B cell (primary cell): Measurements from ENCODE around the gene ARHGAP36. TPM values are rescaled to one million over a fixed set of nuclear protein-coding genes. Genes with fewer than 3 reads are reported as not detected.

ENCODE experiments used
- ATAC-seq: fragments of 200-7000 bp; cut with Tn5 transposase; one replicate; pipeline ENCODE4 v1.10.0; 2021; ENCODE audit warnings: low read depth, mild to moderate bottlenecking, moderate number of reproducible peaks, moderate library complexity
- CTCF ChIA-PET: fragments of 350-600 bp; sonication (Branson Sonifier 250); formaldehyde crosslinking; loops from one replicate; lab custom pipeline; 2021; ENCODE audit warnings: antibody characterized with exemption, inconsistent platforms; lab: Charles Lee
- POLR2A ChIA-PET: fragments of 350-600 bp; sonication (Branson Sonifier 250); formaldehyde crosslinking; loops from one replicate; lab custom pipeline; 2021; ENCODE audit warnings: antibody characterized with exemption; lab: Charles Lee
- DNase-seq: peaks from one replicate; pipeline ENCODE4 v3.0.0; 2013
- H2AFZ ChIP-seq: 2 replicates; pipeline ENCODE4 v1.6.1; 2012; ENCODE audit warnings: mild to moderate bottlenecking, low read depth, low read length; ENCODE audit not compliant: insufficient read depth, poor library complexity, severe bottlenecking
- H3K27ac ChIP-seq, 2 donors: 1 replicate in 1 of 2; 2 replicates in 1 of 2; pipeline ENCODE4 v1.5.1; 2012 to 2013; ENCODE audit warnings: low read length in 2 of 2, mild to moderate bottlenecking in 2 of 2, moderate library complexity in 1 of 2
- H3K27me3 ChIP-seq, 4 experiments: fragments of 200-600 bp in 1 of 4; sonication (generic) in 1 of 4; replicated peaks in 1 of 4; 1 replicate in 2 of 4; 2 replicates in 2 of 4; pipeline versions ENCODE4 v1.6.1 to v1.7.0; 2013 to 2016; ENCODE audit warnings: low read length in 3 of 4, mild to moderate bottlenecking in 2 of 4, mixed read lengths in 1 of 4, moderate library complexity in 1 of 4; ENCODE audit not compliant: insufficient read depth in 4 of 4, control insufficient read depth in 3 of 4; ENCODE audit errors: control extremely low read depth in 1 of 4
- H3K36me3 ChIP-seq, 2 experiments: replicated peaks in 1 of 2; 1 replicate in 1 of 2; 2 replicates in 1 of 2; pipeline versions ENCODE4 v1.6.1 to v1.7.1; 2013; ENCODE audit warnings: low read length in 1 of 2; ENCODE audit not compliant: insufficient read depth in 2 of 2, control insufficient read depth in 1 of 2; ENCODE audit errors: control extremely low read depth in 1 of 2, extremely low read depth in 1 of 2
- H3K4me1 ChIP-seq, 2 donors: fragments of 200-600 bp in 1 of 2; sonication (generic) in 1 of 2; 1 replicate in 1 of 2; 2 replicates in 1 of 2; pipeline versions ENCODE4 v1.5.1 to v1.6.1; 2013 to 2017; ENCODE audit warnings: low read length in 2 of 2; ENCODE audit not compliant: control insufficient read depth in 2 of 2, insufficient read depth in 2 of 2
- H3K4me2 ChIP-seq: replicated peaks from 2 replicates; pipeline ENCODE3; 2012; ENCODE audit warnings: mild to moderate bottlenecking, low read depth, low read length; ENCODE audit not compliant: poor library complexity, severe bottlenecking
- H3K4me3 ChIP-seq, 5 experiments: fragments of 200-600 bp in 1 of 5; sonication (generic) in 1 of 5; 1 replicate in 3 of 5; 2 replicates in 2 of 5; pipeline versions ENCODE4 v1.5.1 to v1.7.0; 2011 to 2016; ENCODE audit warnings: low read length in 4 of 5, mild to moderate bottlenecking in 4 of 5, low read depth in 2 of 5, control low read depth in 1 of 5, moderate library complexity in 1 of 5; ENCODE audit not compliant: insufficient read depth in 1 of 5; ENCODE audit errors: control extremely low read depth in 1 of 5, extremely low read depth in 1 of 5
- H3K79me2 ChIP-seq: fragments of 200-600 bp; sonication (generic); one replicate; pipeline ENCODE4 v1.6.0; 2016; ENCODE audit warnings: low read length; ENCODE audit not compliant: control insufficient read depth, insufficient read depth
- H3K9ac ChIP-seq: fragments of 200-600 bp; sonication (generic); 2 replicates; pipeline ENCODE4 v1.6.1; 2017; ENCODE audit warnings: mild to moderate bottlenecking, low read length, moderate library complexity
- H3K9me3 ChIP-seq, 3 donors: one replicate each; pipeline versions ENCODE4 v1.6.1 to v1.7.1; 2013; ENCODE audit warnings: low read length in 2 of 3; ENCODE audit not compliant: control insufficient read depth in 2 of 3, insufficient read depth in 1 of 3; ENCODE audit errors: control extremely low read depth in 1 of 3
- H4K20me1 ChIP-seq: 2 replicates; pipeline ENCODE4 v1.6.0; 2012; ENCODE audit warnings: mild to moderate bottlenecking, low read length; ENCODE audit not compliant: insufficient read depth, control insufficient read depth, poor library complexity, severe bottlenecking
- H3K27ac Mint-ChIP-seq: one replicate; pipeline ENCODE4 v1.8.0; 2021; ENCODE audit warnings: mixed read lengths
- H3K27me3 Mint-ChIP-seq: one replicate; pipeline ENCODE4 v1.8.0; 2021; ENCODE audit warnings: mixed read lengths
- H3K4me1 Mint-ChIP-seq: one replicate; pipeline ENCODE4 v1.8.0; 2021; ENCODE audit warnings: mixed read lengths
- H3K4me3 Mint-ChIP-seq: one replicate; pipeline ENCODE4 v1.8.0; 2021; ENCODE audit warnings: mixed read lengths
- H3K9me3 Mint-ChIP-seq: one replicate; pipeline ENCODE4 v1.8.0; 2022; ENCODE audit warnings: mixed read lengths; ENCODE audit not compliant: insufficient read depth
- EZH2 ChIP-seq: IDR thresholded peaks from 2 replicates; pipeline ENCODE4 v1.6.1; 2012; ENCODE audit warnings: borderline replicate concordance, low read depth, mild to moderate bottlenecking, moderate library complexity, low read length; ENCODE audit not compliant: insufficient read depth, poor library complexity, severe bottlenecking
- WGBS: methylation state at CpG from one replicate; pipeline ENCODE4 v1.1.5; 2013; ENCODE audit warnings: missing lambda C conversion rate; ENCODE audit not compliant: insufficient coverage; 5-methylcytosine and 5-hydroxymethylcytosine counted together
- intact Hi-C: fragments of 100-400 bp; cut with micrococcal nuclease; formaldehyde crosslinking; loops from one replicate; pipeline ENCODE4 v1.10.0; 2022
- polyA plus RNA-seq: library from polyadenylated mRNA; depleted of rRNA; stranded (reverse); fragments of >200 nt; gene quantifications from 2 replicates; pipeline ENCODE4 v1.2.3, GENCODE V29; 2012
- total RNA-seq, 2 donors: library from RNA; stranded (reverse); fragments of 120-200 nt in 1 of 2; gene quantifications; 1 replicate in 1 of 2; 2 replicates in 1 of 2; pipeline versions ENCODE4 v1.2.3 to v1.2.4, GENCODE V29; 2013 to 2022
- TF ChIP-seq, protein P1 (sequence below): fragments of 200-600 bp; IDR thresholded peaks from one replicate; pipeline ENCODE4 v1.8.0; 2022; ENCODE audit warnings: antibody characterized with exemption, mild to moderate bottlenecking

ARHGAP36 gene
- total and polyA plus RNA-seq, 2 donors (not counting 1 experiment from before 2014, with no cell fraction given): not detected

DNA sequence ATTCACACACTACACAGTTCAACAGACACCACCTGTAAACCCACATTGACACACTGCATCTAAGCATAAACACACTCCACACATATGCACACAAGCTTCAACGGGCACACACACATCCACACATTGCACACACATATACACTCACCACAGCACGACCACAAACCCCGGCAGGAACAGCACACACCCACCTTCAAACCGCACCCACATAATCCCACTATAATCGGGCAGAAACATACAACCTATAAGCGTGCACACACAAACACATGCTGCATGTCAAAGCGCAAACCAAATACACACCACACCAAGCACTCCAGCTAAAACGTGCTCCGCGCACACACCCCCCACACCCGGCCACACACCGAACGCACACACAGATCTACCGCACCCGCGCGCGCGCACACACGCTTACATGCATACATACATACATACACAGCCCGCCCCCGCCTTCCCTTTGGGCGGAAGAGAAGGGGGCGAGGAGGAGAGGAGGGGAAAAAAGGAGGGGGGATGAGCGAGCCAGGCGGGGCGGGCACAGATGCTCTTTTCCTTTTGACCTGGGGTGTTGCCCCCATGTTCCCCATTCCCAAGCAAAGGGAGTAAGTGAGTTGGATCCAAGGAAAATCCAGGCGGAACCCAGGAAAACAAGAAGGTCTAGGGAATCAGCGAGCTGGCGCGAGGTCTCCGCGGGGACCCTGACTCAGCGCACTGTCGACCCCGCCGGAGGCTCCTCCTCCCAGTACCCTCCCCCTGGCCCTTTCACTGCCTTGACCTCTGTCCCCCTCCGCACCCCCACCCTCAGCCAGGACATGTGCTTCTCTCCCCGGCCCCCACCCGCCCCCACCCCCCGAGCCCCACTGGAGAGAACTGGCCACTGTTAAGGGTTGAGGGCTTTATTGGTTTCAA is 9.9 kb downstream of the ARHGAP36 start:
- Histone ChIP-seq H3K9me3 (peaks cover 0 to 4% (median 0%) of the 10 kb centered on the region in 3 donors), H4K20me1 (no peaks in the 10 kb centered on the region), H3K36me3 (no peaks in the 10 kb centered on the region), H3K79me2 (no peaks in the 10 kb centered on the region), H3K4me1 (no peaks in the 10 kb centered on the region), H3K4me2 (no peak overlapping the region), H3K27ac (no peak overlapping the region), H3K4me3 (no peak overlapping the region), H3K9ac (no peak overlapping the region), H3K27me3 (peaks cover 0 to 19% (median 5%) of the 10 kb centered on the region in 4 experiments), H2AFZ (no peak overlapping the region)
- CTCF ChIA-PET: no interaction called here
- POLR2A ChIA-PET: no interaction called here
- no peak overlapping the region for H3K4me3 Mint-ChIP-seq
- intact Hi-C loops: no loop called here
- no peak for DNase-seq
- H3K9me3 Mint-ChIP-seq: no peaks in the 10 kb centered on the region
- H3K4me1 Mint-ChIP-seq: no peaks in the 10 kb centered on the region
- no peak for TF ChIP-seq EZH2
- TF ChIP-seq, protein P1, sequence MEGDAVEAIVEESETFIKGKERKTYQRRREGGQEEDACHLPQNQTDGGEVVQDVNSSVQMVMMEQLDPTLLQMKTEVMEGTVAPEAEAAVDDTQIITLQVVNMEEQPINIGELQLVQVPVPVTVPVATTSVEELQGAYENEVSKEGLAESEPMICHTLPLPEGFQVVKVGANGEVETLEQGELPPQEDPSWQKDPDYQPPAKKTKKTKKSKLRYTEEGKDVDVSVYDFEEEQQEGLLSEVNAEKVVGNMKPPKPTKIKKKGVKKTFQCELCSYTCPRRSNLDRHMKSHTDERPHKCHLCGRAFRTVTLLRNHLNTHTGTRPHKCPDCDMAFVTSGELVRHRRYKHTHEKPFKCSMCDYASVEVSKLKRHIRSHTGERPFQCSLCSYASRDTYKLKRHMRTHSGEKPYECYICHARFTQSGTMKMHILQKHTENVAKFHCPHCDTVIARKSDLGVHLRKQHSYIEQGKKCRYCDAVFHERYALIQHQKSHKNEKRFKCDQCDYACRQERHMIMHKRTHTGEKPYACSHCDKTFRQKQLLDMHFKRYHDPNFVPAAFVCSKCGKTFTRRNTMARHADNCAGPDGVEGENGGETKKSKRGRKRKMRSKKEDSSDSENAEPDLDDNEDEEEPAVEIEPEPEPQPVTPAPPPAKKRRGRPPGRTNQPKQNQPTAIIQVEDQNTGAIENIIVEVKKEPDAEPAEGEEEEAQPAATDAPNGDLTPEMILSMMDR: no peak
- WGBS: 20% methylated on average over 1 of the region's 41 CpGs
- peaks cover 36% of the 10 kb centered on the region for H3K27me3 Mint-ChIP-seq
- H3K27ac Mint-ChIP-seq: no peak overlapping the region
- no peak for ATAC-seq
